Hematopoietic multipotent progenitor cell treated with erythropoietin and hydrocortisone succinate and interleukin-3 and kit ligand, for 8 days (in vitro differentiated cells): Measurements from ENCODE around the gene NEUROG2.

Experiments
- DNase-seq: peaks from one replicate; pipeline ENCODE4 v3.0.0-alpha.2; 2015

The NEUROG2 gene

DNA sequence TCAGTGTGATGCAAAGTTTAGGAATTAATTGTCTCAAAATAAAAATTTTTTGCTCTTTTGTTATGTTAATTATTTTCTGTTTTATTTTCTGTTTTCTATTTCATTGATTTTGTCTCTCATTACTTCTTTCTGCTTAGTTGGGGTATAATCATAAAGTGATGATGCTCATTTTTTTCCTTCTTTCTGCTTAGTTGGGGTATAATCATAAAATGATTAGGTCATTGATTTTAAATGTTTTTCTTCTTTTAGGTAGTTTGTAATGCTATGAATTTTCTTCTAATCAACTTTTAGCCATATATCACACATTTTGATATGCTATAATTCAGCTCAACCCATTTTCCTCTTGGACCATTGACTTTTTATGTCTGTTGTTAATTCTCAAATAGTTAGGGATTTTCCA is 43.7 kb downstream of the NEUROG2 start:
- no peak for DNase-seq
